BE2C (cell line): ENCODE data around the gene FDX2.

Experiments used
- DNase-seq: peaks from one replicate; pipeline ENCODE4 v3.0.0-alpha.2; 2020
- H3K27me3 ChIP-seq: fragments of 250-450 bp; sonication (Bioruptor Pico); 2 replicates; pipeline ENCODE4 v1.5.1; 2020; ENCODE audit warnings: mild to moderate bottlenecking
- H3K36me3 ChIP-seq: fragments of 250-450 bp; sonication (Bioruptor Pico); 2 replicates; pipeline ENCODE4 v1.5.1; 2020; ENCODE audit warnings: mild to moderate bottlenecking
- H3K4me1 ChIP-seq: fragments of 250-450 bp; sonication (Bioruptor Pico); 2 replicates; pipeline ENCODE4 v1.5.1; 2020
- H3K4me3 ChIP-seq: 2 replicates; pipeline ENCODE4 v1.5.1; 2011; ENCODE audit warnings: low read depth, low read length
- H3K9me3 ChIP-seq: fragments of 250-450 bp; sonication (Bioruptor Pico); 2 replicates; pipeline ENCODE4 v1.5.1; 2020
- TF ChIP-seq, protein P1 (sequence below): IDR thresholded peaks from 2 replicates; pipeline ENCODE4 v1.5.1; 2012; ENCODE audit warnings: mild to moderate bottlenecking, low read depth, low read length

The FDX2 gene

DNA sequence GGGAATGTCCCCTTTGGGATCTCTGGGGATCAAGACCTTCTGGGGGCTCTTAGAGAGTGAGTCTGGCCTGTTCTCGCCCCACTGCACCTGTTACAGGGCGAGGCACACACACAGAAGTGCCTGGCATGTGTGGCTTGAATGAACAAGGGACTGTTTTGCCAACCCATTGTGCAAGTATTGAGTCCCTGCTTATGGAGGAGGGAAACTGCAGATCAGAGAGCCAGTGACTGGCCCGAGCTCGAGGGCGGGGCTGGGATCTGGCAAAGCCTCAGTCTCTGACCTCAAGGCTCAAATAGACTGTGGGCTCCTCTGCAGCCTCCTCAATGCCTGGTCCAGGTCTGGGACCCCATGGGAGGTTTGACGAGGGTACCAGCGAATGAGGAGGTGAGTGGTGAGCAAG, 12.0 kb upstream of the FDX2 start:
- H3K36me3 ChIP-seq, result peaks cover 88% of the 10 kb centered on the region
- TF ChIP-seq, protein P1, sequence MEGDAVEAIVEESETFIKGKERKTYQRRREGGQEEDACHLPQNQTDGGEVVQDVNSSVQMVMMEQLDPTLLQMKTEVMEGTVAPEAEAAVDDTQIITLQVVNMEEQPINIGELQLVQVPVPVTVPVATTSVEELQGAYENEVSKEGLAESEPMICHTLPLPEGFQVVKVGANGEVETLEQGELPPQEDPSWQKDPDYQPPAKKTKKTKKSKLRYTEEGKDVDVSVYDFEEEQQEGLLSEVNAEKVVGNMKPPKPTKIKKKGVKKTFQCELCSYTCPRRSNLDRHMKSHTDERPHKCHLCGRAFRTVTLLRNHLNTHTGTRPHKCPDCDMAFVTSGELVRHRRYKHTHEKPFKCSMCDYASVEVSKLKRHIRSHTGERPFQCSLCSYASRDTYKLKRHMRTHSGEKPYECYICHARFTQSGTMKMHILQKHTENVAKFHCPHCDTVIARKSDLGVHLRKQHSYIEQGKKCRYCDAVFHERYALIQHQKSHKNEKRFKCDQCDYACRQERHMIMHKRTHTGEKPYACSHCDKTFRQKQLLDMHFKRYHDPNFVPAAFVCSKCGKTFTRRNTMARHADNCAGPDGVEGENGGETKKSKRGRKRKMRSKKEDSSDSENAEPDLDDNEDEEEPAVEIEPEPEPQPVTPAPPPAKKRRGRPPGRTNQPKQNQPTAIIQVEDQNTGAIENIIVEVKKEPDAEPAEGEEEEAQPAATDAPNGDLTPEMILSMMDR, result no peak
- H3K27me3 ChIP-seq, result no peaks in the 10 kb centered on the region
- H3K4me3 ChIP-seq, result no peak overlapping the region
- peaks cover 7% of the 10 kb centered on the region for H3K4me1 ChIP-seq
- no peaks in the 10 kb centered on the region for H3K9me3 ChIP-seq
- no peak for DNase-seq

DNA sequence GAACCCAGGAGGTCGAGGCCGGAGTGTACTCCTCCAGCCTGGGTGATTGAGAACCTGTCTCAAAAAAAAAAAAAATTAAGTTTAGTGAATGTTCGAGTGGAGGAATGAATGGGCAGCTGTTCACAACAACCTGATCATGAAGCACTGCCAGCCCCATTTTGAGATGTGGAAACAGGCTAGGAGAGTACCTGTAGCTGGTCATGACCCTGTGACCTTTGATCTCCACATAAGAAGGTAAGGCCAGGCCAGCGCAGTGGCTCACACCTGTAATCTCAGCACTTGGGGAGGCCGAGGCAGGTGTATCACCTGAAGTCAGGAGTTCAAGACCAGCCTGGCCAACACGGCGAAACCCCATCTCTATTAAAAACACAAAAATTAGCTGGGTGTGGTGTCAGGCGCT, 9.9 kb upstream of the FDX2 start:
- Histone ChIP-seq H3K27me3 (no peaks in the 10 kb centered on the region), H3K9me3 (no peaks in the 10 kb centered on the region), H3K4me3 (no peak overlapping the region), H3K4me1 (peaks cover 8% of the 10 kb centered on the region), H3K36me3 (peaks cover 99% of the 10 kb centered on the region)
- no peak for DNase-seq
- TF ChIP-seq, protein P1, result no peak

DNA sequence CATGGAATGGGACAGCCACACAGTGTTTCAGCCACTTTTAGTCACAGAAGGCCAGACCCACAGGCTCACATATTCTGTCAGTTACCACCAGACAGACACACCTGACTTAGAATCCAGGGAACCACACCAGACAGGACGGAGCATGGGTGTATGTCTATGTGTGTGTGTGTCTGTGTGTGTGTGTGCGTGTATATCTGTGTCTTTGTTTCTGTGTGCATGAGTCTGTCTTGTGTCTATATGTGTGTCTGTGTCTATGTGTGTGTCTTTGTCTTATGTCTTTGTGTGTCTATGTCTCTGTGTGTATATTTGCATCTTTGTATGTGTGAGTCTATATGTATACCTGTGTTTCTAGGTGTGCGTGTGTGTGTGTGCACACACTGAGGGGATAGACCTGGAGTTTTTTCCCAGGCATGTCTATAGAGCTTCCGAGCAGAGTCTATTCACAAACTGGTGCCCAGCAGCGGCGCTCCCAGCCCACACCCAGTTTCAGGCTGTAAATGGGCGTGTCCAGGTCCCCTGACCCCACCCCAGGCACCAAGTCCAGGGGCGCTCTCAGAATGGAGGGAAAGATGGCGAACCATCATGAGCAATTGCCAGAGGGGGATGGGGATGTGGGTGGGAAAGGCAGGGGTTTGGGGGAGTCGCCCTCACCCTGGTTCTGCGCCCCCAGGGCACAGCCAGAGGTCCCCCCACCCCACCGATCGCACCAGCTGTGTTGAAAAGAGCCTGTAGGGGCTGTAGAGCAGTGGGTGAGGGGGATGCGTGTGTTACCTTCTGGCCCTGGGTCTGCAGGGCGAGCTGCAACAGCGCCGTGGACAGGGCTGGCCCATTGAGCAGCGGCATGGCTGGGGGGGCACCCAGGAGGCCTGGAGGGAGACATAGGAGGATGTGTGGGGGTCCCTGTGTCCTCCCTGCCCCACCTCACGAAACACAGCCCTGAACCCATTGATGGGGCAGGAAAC, 6.3 kb upstream of the FDX2 start:
- Histone ChIP-seq H3K4me1 (peaks cover 8% of the 10 kb centered on the region), H3K9me3 (no peaks in the 10 kb centered on the region), H3K27me3 (no peaks in the 10 kb centered on the region), H3K36me3 (peaks cover 90% of the 10 kb centered on the region), H3K4me3 (no peak overlapping the region)
- TF ChIP-seq, protein P1, result no peak
- no peak for DNase-seq

DNA sequence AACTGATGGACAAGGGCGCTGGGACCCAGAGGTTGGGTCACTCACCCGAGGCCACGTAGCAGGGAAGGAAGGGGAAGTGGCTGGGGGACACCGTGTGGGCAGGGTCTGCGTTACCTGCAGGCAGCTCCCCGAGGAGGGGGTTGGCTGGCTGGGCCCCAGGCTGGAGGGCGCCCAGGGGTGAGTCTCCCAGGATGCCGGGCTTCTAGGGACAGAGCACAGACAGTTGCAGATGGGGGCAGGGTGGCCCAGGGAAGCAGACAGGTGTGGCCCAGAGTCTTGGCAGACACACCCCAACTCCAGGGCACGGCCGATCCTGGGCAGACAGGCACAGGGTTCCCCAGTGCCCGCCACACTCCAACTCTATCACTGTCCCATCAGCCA, 5.6 kb upstream of the FDX2 start:
- Histone ChIP-seq H3K9me3 (no peaks in the 10 kb centered on the region), H3K4me3 (no peak overlapping the region), H3K4me1 (peaks cover 12% of the 10 kb centered on the region), H3K36me3 (peaks cover 88% of the 10 kb centered on the region), H3K27me3 (no peaks in the 10 kb centered on the region)
- TF ChIP-seq, protein P1, result no peak
- DNase-seq, result no peak

DNA sequence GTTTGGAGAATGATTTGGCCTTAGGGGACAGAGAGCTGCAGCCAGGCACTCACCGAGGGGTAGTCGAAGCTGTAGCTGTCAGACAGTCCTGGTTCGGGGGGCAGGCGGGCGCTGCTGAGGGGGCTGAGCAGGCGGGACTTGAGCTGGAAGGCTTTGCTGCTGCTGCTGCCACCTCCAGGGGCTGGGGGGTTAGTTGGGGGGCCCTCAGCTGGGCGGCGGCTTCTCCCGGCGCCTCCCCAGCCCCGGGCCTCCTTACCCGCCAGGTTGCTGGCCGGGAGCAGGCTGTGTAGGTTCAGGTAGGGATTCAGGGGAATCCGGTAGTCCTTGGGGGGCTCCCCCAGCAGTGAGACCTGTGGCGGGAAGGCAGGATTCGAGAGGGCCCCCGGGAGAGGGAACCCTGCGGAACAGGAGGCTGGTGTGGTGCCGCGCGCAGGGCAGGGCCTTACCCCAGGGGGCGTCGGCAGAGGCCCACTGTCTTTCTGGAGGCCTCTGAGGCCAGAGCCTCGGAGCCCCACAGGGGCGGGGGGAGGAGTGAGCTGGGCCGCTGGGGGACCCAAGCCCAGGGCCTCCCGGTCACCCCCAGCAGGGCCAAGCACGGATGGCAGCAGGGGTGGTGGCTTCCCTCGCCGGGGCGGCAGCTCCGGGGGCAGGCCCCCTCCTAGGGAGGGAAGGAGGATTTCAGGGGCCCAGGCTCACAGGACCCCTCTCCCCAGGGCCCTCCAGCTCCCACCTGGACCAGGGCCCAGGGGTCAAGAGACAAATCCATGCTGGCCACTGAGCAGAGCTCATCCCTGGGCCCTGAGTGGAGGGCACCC, 5.0 kb upstream of the FDX2 start:
- Histone ChIP-seq H3K4me3 (no peak overlapping the region), H3K4me1 (peaks cover 13% of the 10 kb centered on the region), H3K9me3 (no peaks in the 10 kb centered on the region), H3K36me3 (peaks cover 82% of the 10 kb centered on the region), H3K27me3 (no peaks in the 10 kb centered on the region)
- DNase-seq, result no peak
- TF ChIP-seq, protein P1, result no peak
